ENCODE measurements around the gene A3GALT2. TPM values are rescaled to one million over a fixed set of nuclear protein-coding genes. Genes with fewer than 3 reads are reported as not detected.

The A3GALT2 gene
- polyA plus RNA-seq, 6 donors from 2014 or later = not detected

GRCh38 chr1:33334081-33334552 is 13.2 kb upstream of the A3GALT2 start:
- Mint-ChIP-seq H3K4me1 (peaks cover 24 to 29% (median 27%) of the 10 kb centered on the region in 3 donors), H3K27ac (no peak overlapping the region), H3K9me3 (peaks cover 0 to 2% (median 0%) of the 10 kb centered on the region in 7 donors), H3K36me3 (peaks cover 0 to 15% of the 10 kb centered on the region in 2 donors), H3K27me3 (no peaks in the 10 kb centered on the region), H3K4me3 (no peak overlapping the region)
- DNase-seq (no peak), ATAC-seq (ENCODE audit: low read depth in 2 of 2) (no peak)

GRCh38 chr1:33332881-33333280 is 12.0 kb upstream of the A3GALT2 start:
- DNase-seq (no peak), ATAC-seq (ENCODE audit: low read depth in 2 of 2) (no peak)
- H3K27me3 Mint-ChIP-seq = no peaks in the 10 kb centered on the region
- H3K27ac Mint-ChIP-seq = peak overlapping the region in 1 of 6 donors; percentile 47
- peaks cover 0 to 2% (median 0%) of the 10 kb centered on the region in 7 donors for H3K9me3 Mint-ChIP-seq
- peaks cover 6 to 25% of the 10 kb centered on the region in 2 donors for H3K36me3 Mint-ChIP-seq
- H3K4me1 Mint-ChIP-seq = peaks cover 17 to 21% (median 19%) of the 10 kb centered on the region in 3 donors
- H3K4me3 Mint-ChIP-seq = no peak overlapping the region

GRCh38 chr1:33332357-33332789 is 11.5 kb upstream of the A3GALT2 start:
- Mint-ChIP-seq H3K27ac (peak overlapping the region in 1 of 6 donors; percentile 70), H3K9me3 (peaks cover 0 to 2% (median 0%) of the 10 kb centered on the region in 7 donors), H3K36me3 (peaks cover 6 to 25% of the 10 kb centered on the region in 2 donors), H3K27me3 (no peaks in the 10 kb centered on the region), H3K4me3 (no peak overlapping the region), H3K4me1 (peaks cover 17 to 20% (median 19%) of the 10 kb centered on the region in 3 donors)
- no peak for DNase-seq
- ATAC-seq (ENCODE audit: low read depth in 2 of 2) = no peak

GRCh38 chr1:33331444-33332356 is 10.8 kb upstream of the A3GALT2 start:
- DNase-seq = no peak
- Mint-ChIP-seq H3K4me3 (peak overlapping the region in 1 of 8 donors; percentile 15), H3K36me3 (peaks cover 6 to 25% of the 10 kb centered on the region in 2 donors), H3K4me1 (peaks cover 17 to 20% (median 19%) of the 10 kb centered on the region in 3 donors), H3K27ac (no peak overlapping the region), H3K27me3 (no peaks in the 10 kb centered on the region), H3K9me3 (peaks cover 0 to 2% (median 0%) of the 10 kb centered on the region in 7 donors)
- no peak for ATAC-seq (ENCODE audit: low read depth in 2 of 2)

GRCh38 chr1:33330906-33331305 is 10.0 kb upstream of the A3GALT2 start:
- peaks cover 17 to 20% (median 19%) of the 10 kb centered on the region in 3 donors for H3K4me1 Mint-ChIP-seq
- peaks cover 0 to 2% (median 0%) of the 10 kb centered on the region in 7 donors for H3K9me3 Mint-ChIP-seq
- no peak overlapping the region for H3K4me3 Mint-ChIP-seq
- H3K27me3 Mint-ChIP-seq = no peaks in the 10 kb centered on the region
- H3K36me3 Mint-ChIP-seq = peaks cover 8 to 28% of the 10 kb centered on the region in 2 donors
- peak overlapping the region in 1 of 6 donors; percentile 78 for H3K27ac Mint-ChIP-seq
- ATAC-seq (ENCODE audit: low read depth in 2 of 2) (no peak), DNase-seq (no peak)

GRCh38 chr1:33330361-33330890 is 9.5 kb upstream of the A3GALT2 start:
- ATAC-seq (ENCODE audit: low read depth in 2 of 2) = no peak
- Mint-ChIP-seq H3K4me1 (peaks cover 17 to 20% (median 19%) of the 10 kb centered on the region in 3 donors), H3K27ac (no peak overlapping the region), H3K36me3 (peaks cover 12 to 33% of the 10 kb centered on the region in 2 donors), H3K9me3 (peaks cover 0 to 2% (median 0%) of the 10 kb centered on the region in 7 donors), H3K4me3 (no peak overlapping the region), H3K27me3 (no peaks in the 10 kb centered on the region)
- no peak for DNase-seq

GRCh38 chr1:33329600-33330305 is 8.9 kb upstream of the A3GALT2 start:
- H3K27me3 Mint-ChIP-seq = no peaks in the 10 kb centered on the region
- peaks cover 0 to 2% (median 0%) of the 10 kb centered on the region in 7 donors for H3K9me3 Mint-ChIP-seq
- no peak overlapping the region for H3K4me3 Mint-ChIP-seq
- H3K36me3 Mint-ChIP-seq = peaks cover 17 to 40% of the 10 kb centered on the region in 2 donors
- ATAC-seq (ENCODE audit: low read depth in 2 of 2) (no peak), DNase-seq (no peak)
- peak overlapping the region in 1 of 6 donors; percentile 69 for H3K27ac Mint-ChIP-seq
- H3K4me1 Mint-ChIP-seq = peaks cover 11 to 15% (median 15%) of the 10 kb centered on the region in 3 donors

GRCh38 chr1:33328817-33329216 is 7.9 kb upstream of the A3GALT2 start:
- H3K9me3 Mint-ChIP-seq = peaks cover 0 to 2% (median 0%) of the 10 kb centered on the region in 7 donors
- peaks cover 11 to 15% (median 15%) of the 10 kb centered on the region in 3 donors for H3K4me1 Mint-ChIP-seq
- no peak for ATAC-seq (ENCODE audit: low read depth in 2 of 2)
- H3K27me3 Mint-ChIP-seq = no peaks in the 10 kb centered on the region
- H3K27ac Mint-ChIP-seq = peak overlapping the region in 2 of 6 donors; percentile 6 to 8
- peaks cover 19 to 40% of the 10 kb centered on the region in 2 donors for H3K36me3 Mint-ChIP-seq
- DNase-seq = no peak
- H3K4me3 Mint-ChIP-seq = no peak overlapping the region

GRCh38 chr1:33327587-33328325 is 6.9 kb upstream of the A3GALT2 start:
- H3K27me3 Mint-ChIP-seq = no peaks in the 10 kb centered on the region
- H3K4me1 Mint-ChIP-seq = peaks cover 9 to 14% (median 11%) of the 10 kb centered on the region in 3 donors
- DNase-seq (no peak), ATAC-seq (ENCODE audit: low read depth in 2 of 2) (no peak)
- H3K36me3 Mint-ChIP-seq = peaks cover 19 to 33% of the 10 kb centered on the region in 2 donors
- no peak overlapping the region for H3K4me3 Mint-ChIP-seq
- H3K27ac Mint-ChIP-seq = no peak overlapping the region
- H3K9me3 Mint-ChIP-seq = peaks cover 0 to 2% (median 0%) of the 10 kb centered on the region in 7 donors

- no peak overlapping the region for H3K4me3 Mint-ChIP-seq
- H3K27ac Mint-ChIP-seq = peak overlapping the region in 1 of 6 donors; percentile 76
- H3K9me3 Mint-ChIP-seq = peaks cover 0 to 2% (median 0%) of the 10 kb centered on the region in 7 donors
- peaks cover 4 to 6% (median 4%) of the 10 kb centered on the region in 3 donors for H3K4me1 Mint-ChIP-seq
- no peaks in the 10 kb centered on the region for H3K27me3 Mint-ChIP-seq
- no peak for ATAC-seq (ENCODE audit: low read depth in 2 of 2)
- peaks cover 19 to 33% of the 10 kb centered on the region in 2 donors for H3K36me3 Mint-ChIP-seq
- DNase-seq = no peak
Measured at GRCh38 chr1:33326785-33327184, 5.9 kb upstream of the A3GALT2 start.

GRCh38 chr1:33324677-33325575 is 4.0 kb upstream of the A3GALT2 start:
- DNase-seq (no peak), ATAC-seq (ENCODE audit: low read depth in 2 of 2) (no peak)
- Mint-ChIP-seq H3K36me3 (peaks cover 19 to 33% of the 10 kb centered on the region in 2 donors), H3K4me1 (no peaks in the 10 kb centered on the region), H3K4me3 (no peak overlapping the region), H3K27ac (peak overlapping the region in 1 of 6 donors; percentile 63), H3K27me3 (no peaks in the 10 kb centered on the region), H3K9me3 (peaks cover 0 to 2% (median 0%) of the 10 kb centered on the region in 7 donors)
